Ishikawa (cell line): ENCODE data around the gene SMPD1.

Experiments used
- CEBPB ChIP-seq: IDR thresholded peaks from 2 replicates; pipeline ENCODE4 v1.6.1; 2012
- CREB1 ChIP-seq: IDR thresholded peaks from 2 replicates; pipeline ENCODE4 v1.6.1; 2012; ENCODE audit warnings: low read depth
- EGR1 ChIP-seq: IDR thresholded peaks from 2 replicates; pipeline ENCODE4 v1.6.1; 2012
- EP300 ChIP-seq: IDR thresholded peaks from 2 replicates; pipeline ENCODE4 v1.6.1; 2012; ENCODE audit warnings: borderline replicate concordance
- FOXM1 ChIP-seq: IDR thresholded peaks from 2 replicates; pipeline ENCODE4 v1.6.1; 2012; ENCODE audit warnings: low read depth, borderline replicate concordance
- MAX ChIP-seq: IDR thresholded peaks from 2 replicates; pipeline ENCODE4 v1.6.1; 2012
- NFIC ChIP-seq: IDR thresholded peaks from 2 replicates; pipeline ENCODE4 v1.6.1; 2012
- RAD21 ChIP-seq: IDR thresholded peaks from 2 replicates; pipeline ENCODE4 v1.6.1; 2012; ENCODE audit warnings: low read depth
- REST ChIP-seq: IDR thresholded peaks from 2 replicates; pipeline ENCODE4 v1.6.1; 2012; ENCODE audit warnings: low read depth, mild to moderate bottlenecking
- TAF1 ChIP-seq: IDR thresholded peaks from 2 replicates; pipeline ENCODE4 v1.6.1; 2012; ENCODE audit warnings: low read depth, mild to moderate bottlenecking
- TCF12 ChIP-seq: IDR thresholded peaks from 2 replicates; pipeline ENCODE4 v1.6.1; 2012; ENCODE audit warnings: low read depth
- TEAD4 ChIP-seq: IDR thresholded peaks from 2 replicates; pipeline ENCODE4 v1.6.1; 2012
- USF1 ChIP-seq: IDR thresholded peaks from 2 replicates; pipeline ENCODE4 v1.6.1; 2012
- YY1 ChIP-seq: IDR thresholded peaks from 2 replicates; pipeline ENCODE4 v1.6.1; 2012; ENCODE audit warnings: low read depth
- ZBTB7A ChIP-seq: IDR thresholded peaks from 2 replicates; pipeline ENCODE4 v1.6.1; 2012; ENCODE audit warnings: low read depth

SMPD1 gene

GRCh38 chr11:6360183-6360582 lies 30.1 kb upstream of the SMPD1 start:
- no peak for TF ChIP-seq TEAD4
- TF ChIP-seq TCF12, result no peak
- no peak for TF ChIP-seq CEBPB
- TF ChIP-seq USF1, result no peak
- no peak for TF ChIP-seq TAF1
- no peak for TF ChIP-seq YY1
- TF ChIP-seq FOXM1, result no peak
- TF ChIP-seq EP300, result no peak
- TF ChIP-seq NFIC, result no peak

GRCh38 chr11:6362185-6362872 lies 27.9 kb upstream of the SMPD1 start:
- no peak for TF ChIP-seq EGR1
- TF ChIP-seq NFIC, result no peak
- no peak for TF ChIP-seq REST
- TF ChIP-seq EP300, result no peak
- no peak for TF ChIP-seq TCF12
- no peak for TF ChIP-seq RAD21
- TF ChIP-seq TAF1, result no peak
- TF ChIP-seq USF1, result no peak
- no peak for TF ChIP-seq FOXM1
- TF ChIP-seq ZBTB7A, result no peak
- no peak for TF ChIP-seq YY1
- TF ChIP-seq CEBPB, result no peak
- no peak for TF ChIP-seq CREB1
- TF ChIP-seq MAX, result no peak
- TF ChIP-seq TEAD4, result no peak

- TF ChIP-seq YY1 (no peak), RAD21 (peak; percentile 85), NFIC (no peak), TCF12 (no peak), EGR1 (no peak)
Measured at GRCh38 chr11:6362873-6363678, 27.2 kb upstream of the SMPD1 start.

GRCh38 chr11:6365659-6366058 lies 24.6 kb upstream of the SMPD1 start:
- TF ChIP-seq NFIC (no peak), FOXM1 (no peak)

- TF ChIP-seq YY1 (no peak), TCF12 (no peak), FOXM1 (no peak), TAF1 (no peak), USF1 (no peak), RAD21 (no peak), ZBTB7A (no peak)
Measured at GRCh38 chr11:6371825-6372224, 18.4 kb upstream of the SMPD1 start.

GRCh38 chr11:6377902-6378639 lies 12.2 kb upstream of the SMPD1 start:
- TF ChIP-seq USF1 (peak; percentile 15; the same call in 1 of the 2 replicates), YY1 (no peak), REST (no peak), MAX (no peak), EP300 (no peak), ZBTB7A (no peak)
